GM19372 (cell line): ENCODE measurements around the gene TIMP4.

ENCODE experiments used
- ATAC-seq: cut with Tn5 transposase; IDR thresholded peaks from one replicate; pipeline ENCODE4 v1.9.1; 2021; ENCODE audit warnings: mild to moderate bottlenecking, low read depth, moderate library complexity; ENCODE audit not compliant: unreplicated experiment

The TIMP4 gene

GRCh38 chr3:12158387-12159226 is at the start of gene TIMP4:
Gene TIMP4 (minus strand): TSS chr3:12158912. CDS start chr3:12158840, 72 bp downstream.
- ATAC-seq, result no peak

- ATAC-seq, result no peak
Observed at GRCh38 chr3:12205171-12205570, 46.5 kb upstream of the TIMP4 start.

- ATAC-seq, result no peak
Observed at GRCh38 chr3:12201813-12202212, 43.1 kb upstream of the TIMP4 start.

GRCh38 chr3:12198301-12198700 is 39.6 kb upstream of the TIMP4 start:
- no peak for ATAC-seq

- ATAC-seq, result no peak
Observed at GRCh38 chr3:12197475-12197874, 38.8 kb upstream of the TIMP4 start.

- no peak for ATAC-seq
Observed at GRCh38 chr3:12196684-12197083, 38.0 kb upstream of the TIMP4 start.

GRCh38 chr3:12195231-12195630 is 36.5 kb upstream of the TIMP4 start:
- ATAC-seq, result no peak

GRCh38 chr3:12194669-12195161 is 36.0 kb upstream of the TIMP4 start:
- peak; percentile 69 for ATAC-seq

- ATAC-seq, result no peak
Observed at GRCh38 chr3:12194209-12194608, 35.5 kb upstream of the TIMP4 start.

GRCh38 chr3:12193485-12194165 is 34.9 kb upstream of the TIMP4 start:
- no peak for ATAC-seq

- no peak for ATAC-seq
Observed at GRCh38 chr3:12192655-12193484, 34.2 kb upstream of the TIMP4 start.

- no peak for ATAC-seq
Observed at GRCh38 chr3:12192173-12192572, 33.5 kb upstream of the TIMP4 start.

- no peak for ATAC-seq
Observed at GRCh38 chr3:12191559-12191958, 32.8 kb upstream of the TIMP4 start.

- ATAC-seq, result no peak
Observed at GRCh38 chr3:12190832-12191231, 32.1 kb upstream of the TIMP4 start.

GRCh38 chr3:12190221-12190807 is 31.6 kb upstream of the TIMP4 start:
- ATAC-seq, result no peak

- no peak for ATAC-seq
Observed at GRCh38 chr3:12188681-12189287, 30.1 kb upstream of the TIMP4 start.

GRCh38 chr3:12188328-12188648 is 29.6 kb upstream of the TIMP4 start:
- ATAC-seq, result no peak

- peak; percentile 80 for ATAC-seq
Observed at GRCh38 chr3:12187448-12188327, 29.0 kb upstream of the TIMP4 start.
